Erythroblast (primary cell): ENCODE data around the gene POLRMT.

Source experiments
- DNase-seq, 2 experiments: peaks; one replicate each; lab custom pipeline; 2025; lab: John Stamatoyannopoulos, UW
- GATA1 ChIP-seq: IDR thresholded peaks from 2 replicates; pipeline ENCODE4 v1.6.1; 2011; ENCODE audit warnings: low read depth, mild to moderate bottlenecking, control low read depth, low read length, moderate library complexity
- POLR2A ChIP-seq: IDR thresholded peaks from 2 replicates; pipeline ENCODE4 v1.6.1; 2011; ENCODE audit warnings: mild to moderate bottlenecking, low read length

POLRMT gene

DNA sequence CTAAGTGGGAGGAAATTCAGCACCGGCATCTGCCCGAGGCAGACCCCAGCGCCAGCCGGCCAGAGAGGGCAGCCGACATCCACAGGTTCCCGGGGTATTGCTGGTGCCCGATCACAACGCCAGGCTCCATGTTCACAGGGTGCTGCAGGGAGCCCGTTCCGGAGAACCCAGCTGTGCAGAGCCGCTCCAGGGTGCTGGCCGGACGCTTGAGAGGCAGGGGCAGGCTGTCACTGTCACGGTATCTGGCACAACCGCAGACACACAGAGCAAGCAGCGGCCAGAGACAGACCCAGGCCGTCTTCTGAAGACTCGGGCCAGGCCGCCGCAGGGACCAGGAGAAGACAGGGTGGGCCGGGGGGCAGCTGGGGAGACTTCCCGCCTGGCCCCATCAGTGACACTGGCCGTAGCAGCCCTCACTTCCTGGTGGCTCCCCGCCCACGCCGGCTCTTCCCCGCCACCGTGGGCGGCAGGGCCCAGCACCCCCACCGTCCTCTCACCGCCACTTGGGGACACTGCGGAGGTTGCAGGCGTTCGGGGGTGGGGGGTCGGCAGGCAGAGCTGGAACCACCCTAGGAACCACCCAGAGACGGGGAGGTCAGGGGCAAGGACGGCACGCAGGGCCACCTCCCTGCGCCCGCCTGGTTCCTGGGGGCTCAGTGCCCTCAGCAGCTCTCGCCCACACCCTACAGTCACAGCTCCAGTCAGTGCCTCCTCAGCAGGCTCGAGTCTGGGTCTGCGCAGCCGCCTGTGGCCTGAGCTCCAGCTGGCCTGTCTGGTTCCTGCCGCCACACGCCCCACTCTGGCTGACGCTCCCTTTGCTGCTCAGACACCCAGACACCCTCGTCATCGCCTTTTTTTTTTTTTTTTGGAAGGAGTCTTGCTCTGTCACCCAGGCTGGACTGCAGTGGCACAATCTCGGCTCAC, 25.8 kb upstream of the POLRMT start:
- DNase-seq, result peak; percentile 39 to 47

DNA sequence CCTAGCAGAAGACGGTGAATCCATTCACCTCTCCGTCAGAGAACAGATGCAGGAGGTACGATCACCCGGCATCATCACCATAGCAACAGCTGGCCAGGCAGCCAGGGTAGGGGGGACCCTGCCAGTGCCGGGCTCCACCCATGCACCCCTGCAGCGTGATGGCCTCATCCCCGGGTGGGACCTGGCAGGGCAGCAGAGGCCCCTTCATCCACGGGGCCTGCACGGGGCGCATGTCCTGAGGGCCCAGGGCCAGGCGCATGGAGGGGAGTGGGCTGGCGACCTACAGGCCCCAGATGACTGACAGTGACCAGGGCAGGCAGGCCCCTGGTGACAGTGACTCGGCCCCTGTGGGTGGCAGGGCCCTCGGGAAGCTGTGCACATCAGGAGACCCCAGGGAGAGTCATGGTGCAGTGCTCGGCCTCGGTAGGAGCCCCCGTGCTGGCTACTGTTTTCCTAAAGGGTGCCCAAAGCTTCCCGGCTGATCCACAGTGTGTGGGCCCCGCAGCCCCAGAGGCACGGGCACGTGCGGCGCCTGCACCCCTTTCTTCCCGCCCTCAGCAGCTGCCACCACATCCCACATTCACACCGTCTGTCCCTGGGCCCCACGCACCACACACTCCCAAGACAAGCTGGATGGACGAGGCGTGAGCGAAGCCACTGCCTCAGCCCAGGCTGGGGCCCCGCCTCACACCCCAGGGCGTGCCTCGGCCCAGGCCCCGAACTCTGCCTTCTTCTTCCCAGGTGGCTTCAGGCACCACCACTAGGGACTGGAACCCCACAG, 24.9 kb upstream of the POLRMT start:
- no peak for TF ChIP-seq POLR2A
- no peak for TF ChIP-seq GATA1

More for the DNA sequence above, 25.8 kb upstream of the POLRMT start:
- TF ChIP-seq GATA1 (no peak), POLR2A (no peak)

DNA sequence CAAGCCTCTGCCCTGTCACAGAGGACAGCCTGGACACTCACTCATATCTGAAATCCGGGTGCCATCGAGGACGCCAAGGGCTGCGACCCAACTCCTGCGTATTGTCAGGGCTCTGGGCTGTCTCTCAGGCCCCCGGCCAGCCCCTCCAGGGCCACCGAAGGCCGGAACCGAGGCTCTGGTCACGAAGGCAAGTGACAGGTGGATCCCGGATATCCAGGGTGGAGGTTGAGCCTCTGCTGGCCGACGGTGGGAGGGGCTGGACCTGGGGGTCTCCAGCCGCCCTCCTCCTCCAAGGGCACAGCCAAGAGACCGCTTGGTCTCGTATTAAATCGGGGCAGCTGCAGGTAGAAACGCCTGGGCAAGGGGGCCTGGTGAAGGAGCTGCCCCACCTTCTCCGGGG, 24.3 kb upstream of the POLRMT start:
- no peak for TF ChIP-seq GATA1
- no peak for TF ChIP-seq POLR2A
- no peak for DNase-seq

More for the DNA sequence above, 24.9 kb upstream of the POLRMT start:
- DNase-seq, result no peak

DNA sequence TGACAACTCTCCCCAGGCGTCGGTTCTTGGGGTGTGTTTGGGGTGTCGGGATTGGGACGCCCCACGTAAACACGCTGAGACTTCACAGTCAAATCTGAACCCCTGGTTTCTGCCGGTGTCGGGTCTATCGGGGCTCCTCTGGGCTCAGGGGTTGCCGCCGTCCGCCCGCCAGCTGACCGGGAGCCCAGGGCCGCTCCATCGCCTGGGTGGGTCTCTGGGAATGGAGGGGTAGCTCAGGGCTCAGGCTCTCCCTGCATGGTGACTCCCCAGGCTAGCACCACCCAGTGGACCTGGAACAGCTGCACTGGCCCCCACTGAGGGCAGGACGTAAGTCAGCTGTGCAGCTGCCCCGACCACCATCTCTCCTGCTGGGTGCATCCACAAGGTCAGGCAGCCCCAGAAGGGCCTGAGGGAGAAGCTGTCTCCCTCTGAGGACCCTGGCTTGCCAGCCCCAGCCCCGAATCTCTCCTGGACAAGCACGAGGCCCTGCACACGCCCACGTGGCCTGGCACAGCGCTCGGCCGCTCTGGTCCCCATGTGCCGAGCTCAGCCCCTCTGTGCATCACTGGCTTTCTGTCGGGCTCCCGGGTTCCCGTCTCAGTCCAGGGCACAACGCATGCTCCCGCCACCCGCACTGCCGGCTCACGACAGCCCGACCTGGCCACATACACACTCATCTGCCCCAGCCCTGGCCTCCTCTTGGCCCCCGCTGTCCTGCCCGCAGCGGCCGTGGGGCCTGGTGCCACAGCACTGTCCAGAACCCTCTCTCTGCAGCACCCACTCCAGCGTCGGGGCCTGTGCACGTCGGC, 23.6 kb upstream of the POLRMT start:
- DNase-seq, result no peak
- no peak for TF ChIP-seq POLR2A
- no peak for TF ChIP-seq GATA1

DNA sequence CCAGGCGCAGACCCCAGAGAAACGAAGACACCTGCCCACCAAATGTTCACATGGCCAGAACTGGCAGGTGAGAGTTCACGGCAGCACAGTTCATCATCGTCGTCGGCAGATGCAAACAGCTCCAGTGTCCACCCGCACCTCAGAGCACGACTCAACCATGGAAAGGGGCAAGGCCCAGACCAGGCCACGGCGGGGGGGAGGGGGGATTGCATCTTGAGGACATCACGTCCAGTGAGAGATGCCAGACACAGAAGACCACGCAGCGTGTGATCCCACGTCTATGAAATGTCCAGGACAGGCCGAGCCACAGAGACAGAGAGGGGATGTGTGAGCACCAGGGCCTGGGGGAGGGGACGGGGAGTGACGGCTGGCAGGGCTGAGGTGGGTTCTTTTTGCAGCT, 22.4 kb upstream of the POLRMT start:
- no peak for DNase-seq
- TF ChIP-seq POLR2A (no peak), GATA1 (no peak)

DNA sequence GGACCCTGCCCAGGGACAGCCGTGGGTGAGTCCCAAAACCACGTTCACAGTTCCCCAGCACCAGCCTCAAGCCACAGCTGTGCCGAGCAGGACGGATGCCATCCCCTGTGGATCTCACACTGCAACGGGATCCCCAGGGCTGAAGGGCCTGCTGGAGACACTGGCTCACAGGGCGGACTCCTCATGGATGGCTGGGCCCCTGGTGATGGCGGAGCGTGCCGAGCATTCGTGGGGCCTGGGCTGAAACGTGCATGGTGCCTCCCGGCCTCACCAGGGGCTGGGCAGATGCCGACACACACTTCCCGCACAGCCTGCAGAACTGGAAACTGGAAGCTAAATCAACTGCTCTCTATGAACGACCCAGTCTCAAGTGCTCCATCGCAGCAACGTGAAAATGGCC, 20.1 kb upstream of the POLRMT start:
- no peak for DNase-seq

DNA sequence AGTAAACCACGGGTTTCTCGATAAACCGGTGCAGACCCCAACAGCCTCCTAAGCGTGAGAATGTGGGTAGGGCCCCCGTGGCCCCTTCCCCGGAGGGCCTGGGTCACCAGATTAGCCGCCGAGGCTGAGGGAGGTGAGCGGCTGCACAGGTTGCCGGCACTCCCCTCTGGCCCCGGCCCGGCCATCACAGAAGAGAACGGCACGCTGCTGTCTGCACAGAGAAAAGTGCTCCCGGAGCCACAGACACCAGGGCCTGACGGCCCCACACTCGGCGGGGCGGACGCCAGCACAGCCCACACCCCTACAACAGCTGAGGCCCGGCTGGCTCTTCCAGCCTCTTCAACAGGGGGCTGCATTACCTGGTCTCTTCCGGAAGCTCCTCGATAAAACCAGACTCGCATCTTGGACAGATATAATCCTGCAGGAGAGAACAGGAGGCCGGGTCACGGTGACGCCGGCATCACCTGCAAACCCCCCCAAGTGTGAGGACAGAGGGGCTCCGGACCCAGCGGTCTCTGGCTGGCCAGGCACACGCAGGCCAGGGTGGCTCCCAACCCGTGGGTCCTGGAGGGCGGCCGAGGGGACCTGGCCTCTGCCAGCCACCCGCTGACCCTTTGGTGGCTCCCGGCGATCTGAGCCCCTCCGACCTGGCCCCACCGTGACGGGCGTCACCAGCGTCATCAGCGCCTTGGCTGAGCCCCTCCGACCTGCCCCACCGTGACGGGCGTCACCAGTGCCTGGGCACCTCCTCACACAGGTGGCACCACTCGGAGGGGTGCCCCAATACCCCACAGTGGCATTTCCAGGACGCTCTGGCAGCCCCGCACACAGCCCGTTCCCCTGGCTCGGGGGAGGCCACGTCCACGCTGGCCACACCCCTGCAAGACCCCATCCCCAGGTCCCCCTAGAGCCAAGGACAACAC, 19.4 kb upstream of the POLRMT start:
- TF ChIP-seq GATA1, result no peak
- no peak for TF ChIP-seq POLR2A
- DNase-seq, result no peak

More for the DNA sequence above, 20.1 kb upstream of the POLRMT start:
- no peak for TF ChIP-seq POLR2A
- TF ChIP-seq GATA1, result no peak

DNA sequence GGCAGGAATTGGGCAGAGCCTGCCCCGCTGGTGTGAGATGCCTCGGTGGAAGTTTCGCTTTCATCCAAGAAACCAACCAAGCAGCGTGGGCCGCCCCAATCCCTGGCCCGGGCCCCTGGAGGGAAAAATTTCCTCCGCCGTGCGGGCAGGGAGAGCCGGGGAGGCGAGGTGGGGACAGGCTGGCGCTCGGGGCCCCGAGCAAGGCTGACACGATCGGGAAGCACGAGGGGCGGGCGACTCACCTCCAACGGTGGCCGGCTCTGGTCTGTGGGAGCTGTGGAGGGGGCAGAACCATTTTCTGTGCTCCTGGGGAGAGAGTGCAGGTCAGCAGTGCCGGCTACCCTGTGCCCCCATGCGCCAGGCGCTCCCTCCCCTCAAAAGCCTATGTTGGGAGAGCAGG, 18.7 kb upstream of the POLRMT start:
- no peak for DNase-seq
- TF ChIP-seq POLR2A, result no peak
- TF ChIP-seq GATA1, result no peak

DNA sequence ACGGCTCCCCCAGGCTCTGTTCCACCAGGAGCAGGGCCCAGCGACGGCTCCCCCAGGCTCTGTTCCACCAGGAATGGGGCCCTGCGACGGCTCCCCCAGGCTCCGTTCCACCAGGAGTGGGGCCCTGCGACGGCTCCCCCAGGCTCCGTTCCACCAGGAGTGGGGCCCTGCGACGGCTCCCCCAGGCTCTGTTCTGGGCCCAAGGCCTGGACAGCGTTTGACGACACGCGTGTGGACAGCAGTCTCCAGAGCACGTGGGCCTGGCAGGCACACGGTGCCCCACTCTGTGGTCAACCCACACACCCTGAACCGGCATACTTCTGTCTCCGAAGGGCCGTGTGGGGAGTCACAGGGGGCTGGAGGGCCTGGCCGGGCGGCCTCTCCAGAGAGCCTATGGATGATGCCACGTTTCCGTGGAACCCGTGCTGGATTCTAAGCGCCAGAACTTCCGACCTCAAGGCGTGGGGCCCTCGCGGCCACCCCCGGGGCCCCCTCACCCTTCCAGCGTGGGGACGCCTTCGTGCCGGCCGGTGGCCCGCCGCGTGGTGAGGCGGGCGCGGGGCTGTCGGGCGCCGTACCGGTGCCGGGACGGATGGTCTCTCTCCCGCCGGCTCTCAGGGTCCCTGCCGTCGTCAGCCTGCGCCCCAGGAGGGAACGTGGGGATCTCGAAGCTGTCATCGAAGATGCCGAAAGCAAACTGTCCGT, 17.9 kb upstream of the POLRMT start:
- TF ChIP-seq POLR2A (no peak), GATA1 (no peak)
- DNase-seq, result no peak

DNA sequence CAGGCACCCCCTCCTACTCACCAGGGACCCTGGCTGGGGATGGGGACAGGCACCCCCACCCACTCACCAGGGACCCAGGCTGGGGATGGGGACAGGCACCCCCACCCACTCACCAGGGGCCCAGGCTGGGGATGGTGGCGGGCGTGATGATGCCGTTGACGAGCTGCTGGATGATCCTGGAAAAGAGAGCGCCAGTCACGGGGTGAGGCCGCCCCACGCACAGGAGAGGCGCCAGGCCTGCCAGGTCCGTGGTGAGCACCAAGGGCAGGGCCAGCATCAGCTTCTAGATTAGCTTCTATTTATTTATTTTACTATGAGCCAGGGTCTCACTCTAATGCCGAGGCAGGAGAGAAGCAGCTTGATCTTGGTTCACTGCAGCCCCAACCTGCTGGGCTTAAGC, 16.8 kb upstream of the POLRMT start:
- TF ChIP-seq GATA1 (no peak), POLR2A (no peak)
- DNase-seq, result no peak

DNA sequence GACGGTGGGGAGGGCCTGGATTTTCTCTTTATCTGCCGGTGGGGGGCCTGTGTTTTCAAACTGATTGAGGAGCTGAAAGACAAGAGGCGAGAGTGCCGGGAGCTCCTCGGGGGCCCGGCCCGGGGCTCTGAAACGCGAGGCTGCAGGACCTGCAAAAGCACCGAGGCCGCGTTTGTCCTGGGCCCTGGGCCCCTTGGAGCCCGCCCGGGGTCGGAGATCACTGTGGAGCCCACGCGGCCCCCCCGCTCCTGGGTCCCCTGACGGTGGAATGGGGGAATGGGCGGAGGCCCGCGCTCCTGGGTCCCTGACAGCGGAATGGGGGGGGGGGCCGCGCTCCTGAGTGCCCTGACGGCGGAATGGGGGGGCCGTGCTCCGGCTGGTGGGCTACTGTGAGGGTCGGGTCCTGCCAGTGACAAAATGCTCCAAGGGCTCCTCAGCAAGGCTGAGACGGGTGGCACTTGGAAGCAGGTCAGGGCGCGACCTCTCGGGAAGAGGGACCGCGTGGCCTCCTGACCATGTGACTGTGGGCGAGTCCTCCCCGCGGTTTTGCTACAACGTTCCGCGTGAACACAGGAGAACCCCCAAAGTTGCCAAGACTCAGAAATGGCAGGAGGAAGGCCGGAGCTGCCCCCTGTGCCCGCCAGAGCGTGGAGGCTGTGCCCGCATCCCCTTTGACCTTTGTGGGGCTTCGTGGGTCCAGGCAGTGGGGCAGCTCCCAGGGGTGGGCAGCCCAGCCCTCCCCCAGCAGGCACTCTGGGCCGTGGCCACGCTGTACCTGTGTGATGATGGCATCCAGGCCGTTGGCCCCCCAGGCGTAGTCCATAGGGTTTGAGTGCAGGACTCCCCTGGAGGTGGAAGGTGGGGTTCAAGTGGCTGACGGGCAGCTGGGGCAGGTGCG, 15.8 kb upstream of the POLRMT start:
- DNase-seq, result no peak
- TF ChIP-seq POLR2A (no peak), GATA1 (no peak)

DNA sequence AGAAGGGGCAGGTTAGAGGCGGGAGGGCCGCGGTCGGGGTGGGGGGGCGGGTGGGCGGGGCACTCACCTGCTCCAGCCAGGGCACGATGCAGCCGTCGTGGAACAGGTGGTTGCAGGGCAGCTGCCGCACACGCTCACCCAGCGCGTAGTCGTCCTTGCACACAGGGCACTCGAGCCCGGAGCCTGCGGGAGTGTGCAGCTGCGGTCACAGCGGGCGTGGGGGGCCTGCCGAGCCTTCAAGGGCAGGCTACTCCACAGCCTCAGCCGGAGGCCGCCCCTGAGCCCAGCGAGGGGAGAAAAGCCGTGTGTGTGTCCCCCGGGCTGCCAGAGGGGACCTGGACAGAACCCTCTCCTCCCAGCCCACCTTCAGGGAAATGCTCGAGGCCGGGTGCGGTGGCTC, 15.0 kb upstream of the POLRMT start:
- DNase-seq, result no peak
- TF ChIP-seq POLR2A (no peak), GATA1 (no peak)
